ENCODE measurements around the gene FRMD4A.
A peak's percentile ranks its signal among the peaks of the same experiment; 100 is the strongest.
"Not testable (repeated sequence)": the region's sequence is repeated elsewhere in the genome, so short reads cannot be mapped to it uniquely, and the experiment has no call there.

Gene FRMD4A

DNA sequence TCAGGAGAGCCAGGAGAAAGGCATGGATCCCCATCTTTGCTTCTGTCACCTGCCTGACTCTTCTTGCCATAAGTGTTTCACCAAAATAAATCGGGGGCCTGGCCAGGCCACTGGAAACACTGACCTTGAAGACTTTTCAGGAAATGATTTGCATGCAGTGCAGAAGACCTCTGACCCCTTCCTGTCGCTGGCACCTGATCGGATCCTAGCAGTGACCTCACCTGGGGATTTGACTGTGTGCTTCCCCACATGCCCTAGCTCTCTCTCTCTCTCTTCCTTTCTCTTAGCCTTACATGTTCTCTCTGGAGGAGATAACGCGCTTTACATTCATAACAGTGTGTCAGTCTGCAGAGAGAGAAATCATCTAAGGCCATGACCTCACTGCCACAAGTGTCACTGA, 500.9 kb downstream of the FRMD4A start:
- DNase-seq: no peak

DNA sequence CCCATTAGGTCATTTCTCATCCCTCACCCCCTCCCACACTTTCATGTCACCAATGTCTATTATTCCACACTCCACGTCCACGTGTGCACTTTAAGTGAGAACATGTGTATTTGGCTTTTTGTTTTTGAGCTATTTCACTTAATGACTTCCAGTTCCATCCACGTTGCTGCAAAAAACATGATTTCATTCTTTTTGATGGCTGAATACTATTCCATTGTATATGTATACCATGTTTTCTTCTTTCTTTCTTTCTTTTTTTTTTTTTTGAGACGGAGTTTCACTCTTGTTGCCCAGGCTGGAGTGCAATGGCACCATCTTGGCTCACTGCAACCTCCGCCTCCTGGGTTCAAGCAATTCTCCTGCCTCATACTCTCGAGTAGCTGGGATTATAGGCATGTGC, 502.4 kb downstream of the FRMD4A start:
- DNase-seq: not testable (repeated sequence)

DNA sequence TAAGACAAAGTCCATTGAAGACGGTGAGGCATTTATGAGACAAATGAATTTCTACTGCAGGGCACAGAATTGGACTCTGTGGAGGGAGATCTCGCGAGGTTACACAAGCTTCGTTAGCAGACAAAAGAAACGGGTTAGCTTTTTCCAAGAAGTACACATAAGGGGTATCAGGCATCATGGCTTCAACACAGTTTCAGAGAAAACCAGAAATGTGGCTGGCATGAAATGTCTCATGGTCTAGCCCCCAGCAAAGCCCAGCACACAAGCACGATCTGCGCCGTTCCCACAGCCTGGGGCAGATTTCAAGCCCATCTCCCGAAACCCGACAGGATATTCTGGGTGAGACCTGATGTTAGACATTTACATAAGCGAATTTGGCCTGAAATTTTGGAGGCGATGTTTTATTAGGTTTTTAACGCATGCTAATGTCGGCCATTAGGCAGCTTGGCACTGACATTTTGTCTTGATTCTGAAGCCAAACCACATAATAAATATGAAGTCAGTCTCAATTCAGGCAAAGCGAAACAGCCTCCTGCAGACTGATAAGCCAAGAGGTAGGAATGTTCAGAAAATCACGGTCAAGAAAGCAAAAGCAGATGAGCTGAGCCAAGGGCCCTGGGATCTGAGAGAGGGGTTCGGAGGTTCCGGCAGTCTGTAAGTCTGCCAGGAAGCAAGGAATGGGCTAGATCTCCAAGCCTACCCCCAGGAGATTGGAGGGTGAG, 503.5 kb downstream of the FRMD4A start:
- no peak for DNase-seq

DNA sequence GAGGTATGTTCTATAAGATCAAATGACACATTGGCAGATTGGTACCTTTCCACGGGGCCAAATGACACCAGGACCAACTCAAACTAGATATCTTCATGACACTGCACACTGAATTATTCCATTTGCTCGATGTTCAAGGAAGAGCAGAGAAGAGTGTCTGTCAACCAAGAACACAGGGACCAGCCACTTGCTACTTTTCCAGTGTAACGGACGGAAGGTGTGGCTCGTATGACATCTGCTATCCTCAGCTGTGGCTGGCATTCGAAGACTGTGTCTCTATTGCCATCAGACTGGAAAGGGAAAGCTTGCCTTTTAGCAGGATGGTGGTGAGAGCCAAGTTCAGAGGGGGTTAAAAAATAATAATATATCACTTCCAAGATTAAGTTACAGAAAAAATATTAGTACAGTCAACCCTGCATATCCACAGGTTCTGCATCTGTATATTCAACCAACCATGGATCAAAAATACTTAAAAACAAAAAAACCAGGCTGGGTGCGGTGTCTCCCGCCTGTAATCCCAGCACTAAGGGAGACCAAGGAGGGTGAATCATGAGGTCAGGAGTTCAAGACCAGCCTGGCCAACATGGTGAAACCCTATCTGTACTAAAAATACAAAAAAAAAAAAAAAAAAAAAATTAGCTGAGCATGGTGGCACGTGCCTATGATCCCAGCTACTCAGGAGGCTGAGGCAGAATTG, 506.9 kb downstream of the FRMD4A start:
- no peak for DNase-seq

DNA sequence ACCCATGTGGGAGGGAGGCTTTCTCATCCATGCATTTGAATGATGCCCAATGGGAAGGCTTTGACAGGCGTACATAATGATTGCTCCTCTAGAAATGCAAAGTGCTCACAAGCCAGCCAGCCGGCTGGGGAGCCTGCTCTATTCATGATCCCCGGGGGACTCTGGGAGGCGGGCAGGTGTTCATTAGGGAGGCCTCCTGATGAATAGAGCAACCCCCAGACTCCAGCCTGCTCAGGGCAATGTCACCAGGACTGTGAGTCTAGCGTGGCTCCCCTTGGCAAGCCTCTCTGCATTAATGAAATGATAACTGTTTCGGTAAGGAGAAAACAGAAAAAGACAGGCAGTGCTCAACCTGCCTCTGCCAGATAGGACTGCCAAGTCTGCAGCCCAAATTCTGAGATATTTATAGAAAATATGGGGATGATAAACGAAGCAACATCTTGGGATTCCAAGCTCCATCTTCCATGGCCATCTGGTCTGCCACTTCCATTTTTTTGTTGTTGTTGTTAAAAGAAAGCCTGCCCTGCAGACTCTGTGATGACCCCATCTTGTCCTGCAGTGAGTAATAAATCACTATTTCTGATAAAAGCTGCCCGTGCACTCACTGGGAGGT, 507.5 kb downstream of the FRMD4A start:
- no peak for DNase-seq

DNA sequence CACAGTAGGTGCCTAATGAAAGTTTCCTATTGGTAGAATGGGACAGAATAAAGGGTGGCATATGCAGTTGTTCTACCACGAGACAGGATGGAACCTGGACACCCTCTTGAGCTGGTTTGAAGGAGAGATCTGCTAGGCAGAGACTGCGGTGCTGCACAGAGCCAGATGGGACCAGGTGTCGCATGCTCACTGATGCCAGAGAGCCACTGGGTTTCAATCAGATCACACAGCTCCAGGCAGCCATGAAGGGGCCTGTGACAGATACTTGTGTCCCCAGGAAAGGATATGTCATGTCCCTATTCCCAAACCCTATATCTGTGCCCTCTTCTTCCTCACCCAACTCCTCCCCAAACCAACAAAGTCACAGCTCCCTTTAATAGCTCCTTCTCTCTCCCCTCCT, 508.2 kb downstream of the FRMD4A start:
- DNase-seq: no peak

DNA sequence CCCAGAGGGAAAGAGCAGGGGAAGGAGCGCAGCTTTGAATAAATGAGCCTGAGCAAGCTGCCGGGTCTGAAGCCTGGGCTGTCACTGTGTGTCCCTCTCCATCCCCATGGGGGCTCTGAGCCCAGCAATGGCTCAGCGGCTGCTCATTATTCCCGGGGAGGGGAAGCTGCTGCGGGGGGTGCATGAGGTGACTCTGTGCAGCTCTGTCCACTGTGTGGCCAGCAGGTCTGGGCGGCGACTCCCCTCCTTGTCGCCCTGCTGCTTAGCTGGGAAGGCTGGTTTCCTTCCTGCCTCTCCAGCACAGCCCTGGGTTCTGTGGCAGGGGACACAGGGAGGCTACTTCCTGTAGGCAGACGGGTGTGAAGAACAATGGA, 509.8 kb downstream of the FRMD4A start:
- DNase-seq: no peak

DNA sequence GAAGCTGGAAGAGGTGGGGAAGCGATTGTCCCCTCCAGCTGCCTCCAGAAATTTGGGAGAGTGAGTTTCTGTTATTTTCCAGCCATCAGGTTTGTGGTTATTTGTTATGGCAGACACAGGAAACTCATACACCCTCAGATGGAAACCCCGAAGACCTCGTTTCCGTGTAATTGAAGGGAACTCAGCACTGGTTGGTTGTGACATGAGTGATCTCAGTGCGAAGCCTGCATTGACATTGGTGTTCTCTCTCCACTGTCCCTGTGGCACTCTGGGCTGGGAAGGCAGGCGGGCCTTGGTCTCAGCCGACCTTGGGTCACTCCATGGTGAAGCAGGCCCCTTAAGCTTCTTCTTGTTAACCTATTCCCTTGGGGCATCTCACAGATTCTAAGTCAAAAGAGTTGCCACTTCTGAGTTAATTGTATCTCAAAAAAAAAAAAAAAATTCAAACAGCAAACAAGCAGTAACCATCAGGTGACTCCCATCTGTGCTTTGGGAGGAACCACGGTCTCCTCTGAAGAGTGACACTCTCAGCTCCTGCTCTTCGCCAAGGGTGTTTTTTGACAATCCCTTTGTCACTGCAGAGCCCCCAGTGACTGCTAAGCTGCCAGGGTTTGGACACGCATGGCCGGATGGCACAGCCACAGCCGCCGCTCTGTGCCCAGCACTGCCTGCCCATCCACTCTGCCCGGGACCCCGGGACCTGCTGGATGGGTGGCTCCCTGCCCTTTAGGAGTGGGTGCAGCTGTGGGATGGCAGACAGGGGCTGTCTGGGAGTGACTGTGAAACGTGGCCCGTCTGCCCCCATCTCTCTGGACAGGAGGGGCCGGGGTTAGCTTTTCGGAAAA, 510.4 kb downstream of the FRMD4A start:
- DNase-seq: no peak

DNA sequence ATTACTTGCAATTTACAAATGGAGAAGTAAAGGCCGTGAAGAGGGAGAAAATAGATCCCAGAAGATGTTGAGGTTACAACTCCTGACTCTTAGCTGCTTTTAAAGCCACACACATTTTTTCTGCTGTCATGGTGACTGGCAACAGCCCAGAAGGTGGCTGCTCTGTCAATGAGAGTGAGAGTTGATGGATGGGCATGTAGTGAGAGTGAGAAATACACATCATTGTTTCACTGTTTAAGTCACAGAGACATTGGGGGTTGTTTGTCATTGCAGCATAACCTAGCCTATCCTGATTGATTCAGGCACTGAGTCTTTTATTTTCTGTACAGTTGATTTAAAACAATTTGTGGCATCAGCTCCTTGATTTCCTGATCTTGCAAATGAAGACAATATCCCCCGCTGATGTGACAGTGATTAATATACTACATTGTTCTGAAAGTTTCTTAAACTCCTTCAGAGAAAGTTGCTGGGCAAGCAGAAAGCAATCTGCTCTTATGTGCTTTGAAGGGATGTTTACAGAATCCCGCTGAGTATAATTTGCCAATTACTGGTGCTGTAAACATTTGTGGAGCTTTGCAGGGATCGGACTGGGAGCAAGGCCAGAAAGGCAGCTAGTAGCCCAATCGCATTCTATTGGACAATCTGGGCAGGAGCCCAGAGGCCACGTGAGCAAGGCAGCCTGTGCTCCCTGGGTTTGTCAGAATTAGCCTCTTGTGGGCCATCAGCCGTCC, 514.4 kb downstream of the FRMD4A start:
- DNase-seq: peak; percentile 29

DNA sequence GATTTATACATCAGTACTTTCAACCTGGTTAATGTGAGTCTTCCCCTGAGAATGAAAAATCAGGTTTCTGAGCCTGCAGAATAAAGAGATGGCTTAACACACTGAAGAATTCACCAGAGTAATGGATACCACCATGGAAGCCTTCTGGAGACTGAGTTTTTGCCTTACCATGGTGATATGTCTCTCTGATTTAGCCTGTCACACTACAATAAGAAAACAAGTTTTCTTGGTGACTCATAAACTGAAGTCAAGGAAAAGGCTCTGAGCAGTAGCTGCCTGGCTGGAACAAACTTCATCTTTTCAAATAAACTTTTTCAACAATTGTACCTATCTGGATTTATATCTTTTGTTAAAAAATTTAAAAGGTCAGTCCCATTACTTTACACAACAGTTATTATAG, 515.0 kb downstream of the FRMD4A start:
- no peak for DNase-seq

DNA sequence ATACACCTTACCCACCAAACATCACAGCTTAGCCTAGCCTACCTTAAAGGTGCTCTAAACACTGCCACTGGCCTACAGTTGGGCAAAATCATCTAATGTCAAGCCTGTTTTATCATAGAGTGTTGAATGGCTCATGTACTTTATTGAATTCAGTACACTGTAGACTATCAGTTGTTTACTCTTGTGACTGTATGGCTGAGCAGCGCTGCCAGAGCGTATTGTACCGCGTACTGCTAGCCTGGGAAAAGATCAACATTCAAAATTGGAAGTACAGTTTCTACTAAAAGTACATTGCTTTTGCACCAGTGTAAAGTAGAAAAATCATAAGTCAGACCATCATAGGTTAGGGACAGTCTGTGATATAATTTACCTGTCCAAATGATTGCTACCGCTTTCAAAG, 517.2 kb downstream of the FRMD4A start:
- no peak for DNase-seq

DNA sequence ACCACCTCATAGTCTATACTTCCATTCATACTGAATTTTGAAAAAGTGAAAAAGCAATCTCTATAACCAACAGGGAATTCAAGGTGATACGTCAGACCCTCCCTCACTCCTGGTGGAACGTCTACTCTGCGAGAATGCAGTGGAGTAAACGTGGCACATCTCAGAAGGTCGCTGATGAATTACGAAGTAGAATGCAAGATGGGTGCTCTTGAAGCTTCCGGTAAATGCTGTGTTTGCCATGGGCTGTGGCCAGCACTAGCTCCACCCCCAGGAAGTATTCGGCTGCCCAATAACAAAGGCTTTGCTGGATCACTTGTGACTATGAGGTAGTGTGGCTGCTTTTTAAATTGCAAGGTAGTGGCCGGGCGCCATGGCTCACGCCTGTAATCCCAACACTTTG, 517.9 kb downstream of the FRMD4A start:
- no peak for DNase-seq

DNA sequence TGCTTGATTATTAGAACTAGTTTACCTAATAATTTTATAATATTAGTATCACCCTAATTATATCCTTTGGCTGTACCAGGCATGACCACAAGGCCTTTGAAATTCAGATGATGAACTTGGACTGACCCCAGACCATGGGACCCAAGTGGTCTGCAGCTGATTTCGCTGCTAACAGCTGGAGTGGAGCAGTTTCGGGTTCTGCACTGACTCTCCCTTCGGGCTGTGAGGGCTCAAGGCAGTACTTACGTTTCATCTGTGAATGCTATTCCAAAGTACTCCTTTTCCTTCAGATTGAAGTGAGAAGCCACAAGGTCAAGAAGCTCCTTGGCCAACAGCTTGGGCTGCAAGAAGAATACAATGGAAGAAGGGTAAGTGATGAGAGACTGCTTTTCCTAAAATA, 520.2 kb downstream of the FRMD4A start:
- DNase-seq: no peak

DNA sequence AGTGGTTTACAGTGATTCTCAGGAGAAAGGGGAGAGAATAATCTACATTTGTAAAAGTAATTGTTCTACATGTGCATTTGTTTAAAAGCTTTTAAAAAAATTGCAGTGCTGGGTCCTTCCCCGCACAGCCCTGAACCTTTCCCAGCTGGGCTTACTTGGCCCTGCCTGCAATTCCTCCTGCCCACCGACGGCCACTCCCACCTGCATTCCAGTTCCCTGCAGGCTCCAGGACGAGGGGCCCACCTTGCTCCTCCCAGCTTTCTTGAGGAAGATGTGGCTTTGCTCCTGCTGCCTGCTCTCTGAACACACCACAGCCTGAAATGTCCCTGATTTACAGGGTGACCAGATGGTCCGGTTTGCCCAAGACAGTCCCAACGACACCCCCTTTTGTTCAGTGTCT, 521.3 kb downstream of the FRMD4A start:
- no peak for DNase-seq

DNA sequence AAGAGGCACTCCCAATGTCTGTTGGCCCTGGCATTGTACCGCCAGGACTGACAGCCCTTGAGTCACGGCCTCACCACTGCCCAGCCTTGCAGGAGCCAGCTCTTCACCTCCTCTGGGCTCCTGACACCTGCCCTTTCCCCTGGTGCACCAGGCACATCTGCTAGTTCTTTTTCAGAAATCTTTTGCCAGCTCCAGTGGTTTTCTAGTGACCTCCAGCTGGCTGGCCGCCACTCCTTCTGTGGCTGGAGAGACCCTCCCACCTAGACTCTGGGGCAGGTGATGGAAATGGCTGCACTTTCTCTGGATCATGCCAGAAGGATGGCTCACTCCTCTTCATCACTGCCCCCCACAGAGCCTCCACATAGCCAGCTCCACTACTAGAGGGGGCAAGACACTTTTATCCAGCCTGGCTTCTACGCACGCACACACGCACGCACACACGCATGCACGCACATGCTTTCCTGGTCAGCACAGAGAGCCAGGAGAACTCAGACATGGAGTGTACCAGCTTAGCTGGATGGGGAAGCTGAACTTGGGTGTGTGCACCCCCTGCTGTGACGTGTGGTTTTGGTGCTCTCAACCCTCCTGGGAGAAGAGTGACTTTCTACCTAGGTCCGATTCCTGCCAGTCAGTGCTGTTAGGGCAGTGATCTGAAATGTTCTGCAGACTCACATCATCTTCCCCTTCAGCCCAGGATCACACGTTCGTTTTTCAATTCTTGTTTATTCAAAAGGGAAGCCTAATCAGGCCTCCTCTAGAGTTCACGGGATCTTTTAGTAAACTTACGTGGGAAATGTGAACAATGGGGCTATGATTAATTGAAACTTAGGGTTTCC, 522.0 kb downstream of the FRMD4A start:
- DNase-seq: peak; percentile 48

DNA sequence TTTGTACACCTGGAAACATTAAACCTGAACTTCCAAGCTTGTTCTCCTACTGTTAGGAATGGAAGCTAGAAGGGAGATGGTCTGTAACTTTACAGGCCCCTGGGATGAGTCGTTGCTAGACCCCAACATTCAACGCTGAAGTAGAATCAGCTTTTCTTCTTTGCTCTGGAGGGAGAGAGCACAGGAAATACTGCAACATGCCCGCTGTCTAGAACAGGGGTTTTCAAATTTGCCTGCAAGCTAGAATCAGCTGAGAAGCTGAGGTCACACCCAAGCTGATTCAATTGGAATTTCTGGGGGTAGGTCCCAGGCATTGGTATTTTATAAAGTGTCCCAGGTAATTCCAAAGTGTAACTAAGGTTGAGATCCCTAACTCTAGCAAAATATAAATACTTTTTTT, 524.3 kb downstream of the FRMD4A start:
- DNase-seq: no peak

DNA sequence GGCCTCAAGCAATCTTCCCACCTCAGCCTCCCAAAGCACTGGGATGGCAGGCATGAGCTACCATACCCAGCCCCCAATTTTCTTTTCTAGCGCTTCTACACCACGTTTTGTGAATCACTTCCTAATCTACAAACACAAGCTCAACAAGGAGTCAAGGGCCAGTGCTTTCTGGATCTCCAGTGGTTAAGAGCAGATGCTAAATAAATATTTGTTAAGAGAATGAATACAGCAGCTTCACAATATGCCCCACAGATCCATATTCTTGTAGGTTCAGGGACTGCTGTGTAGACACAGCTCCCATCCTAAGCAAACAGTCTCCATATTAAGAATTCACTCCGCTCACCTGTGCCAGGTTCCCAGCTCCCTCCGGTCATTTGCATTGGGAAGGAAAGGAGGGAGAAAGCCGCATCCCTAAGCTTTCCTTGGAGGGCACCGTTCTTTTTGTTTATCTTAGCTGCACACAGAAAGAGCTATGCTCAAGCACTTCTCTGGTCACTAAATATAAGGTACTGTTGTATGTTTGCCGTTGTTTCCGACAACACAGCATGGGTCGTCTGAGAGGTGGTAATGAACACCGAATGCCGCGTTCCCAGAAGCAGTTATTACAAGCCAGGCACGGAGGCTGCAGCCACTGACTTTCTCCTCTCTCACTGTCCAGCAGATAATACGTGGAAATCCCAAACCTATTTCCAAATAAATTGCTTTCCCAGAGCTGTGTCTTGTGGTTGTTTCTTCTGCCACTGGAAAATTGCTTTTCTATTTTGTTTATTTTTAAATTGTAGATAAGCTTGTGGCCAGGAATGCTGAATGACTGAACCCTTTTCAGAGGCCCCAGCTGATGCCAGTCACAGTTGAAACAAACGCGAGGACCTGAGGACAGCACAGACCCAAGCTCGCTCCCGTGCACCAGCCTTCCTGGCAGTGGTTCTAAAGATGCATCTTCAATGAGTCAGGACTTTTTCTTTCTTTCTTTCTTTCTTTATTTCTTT, 526.9 kb downstream of the FRMD4A start:
- peak; percentile 89 for DNase-seq

DNA sequence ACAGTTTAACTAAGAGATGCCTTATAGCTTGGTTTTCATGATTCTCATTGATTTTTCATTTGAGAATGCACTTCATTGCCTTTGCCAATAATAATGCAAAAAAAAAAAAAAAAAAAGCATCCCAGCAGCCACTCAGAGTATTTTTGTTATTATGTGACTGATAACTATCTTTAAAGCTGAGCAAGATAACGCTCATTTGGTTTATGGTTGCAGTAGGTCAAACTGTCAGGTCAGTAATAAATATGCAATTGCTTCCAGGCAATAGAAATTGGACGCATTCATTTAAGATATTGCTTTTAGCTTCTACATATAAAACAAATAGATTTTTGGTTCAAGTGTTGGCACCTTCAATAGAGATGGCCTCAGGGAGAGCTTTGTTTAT, 528.8 kb downstream of the FRMD4A start:
- DNase-seq: no peak

DNA sequence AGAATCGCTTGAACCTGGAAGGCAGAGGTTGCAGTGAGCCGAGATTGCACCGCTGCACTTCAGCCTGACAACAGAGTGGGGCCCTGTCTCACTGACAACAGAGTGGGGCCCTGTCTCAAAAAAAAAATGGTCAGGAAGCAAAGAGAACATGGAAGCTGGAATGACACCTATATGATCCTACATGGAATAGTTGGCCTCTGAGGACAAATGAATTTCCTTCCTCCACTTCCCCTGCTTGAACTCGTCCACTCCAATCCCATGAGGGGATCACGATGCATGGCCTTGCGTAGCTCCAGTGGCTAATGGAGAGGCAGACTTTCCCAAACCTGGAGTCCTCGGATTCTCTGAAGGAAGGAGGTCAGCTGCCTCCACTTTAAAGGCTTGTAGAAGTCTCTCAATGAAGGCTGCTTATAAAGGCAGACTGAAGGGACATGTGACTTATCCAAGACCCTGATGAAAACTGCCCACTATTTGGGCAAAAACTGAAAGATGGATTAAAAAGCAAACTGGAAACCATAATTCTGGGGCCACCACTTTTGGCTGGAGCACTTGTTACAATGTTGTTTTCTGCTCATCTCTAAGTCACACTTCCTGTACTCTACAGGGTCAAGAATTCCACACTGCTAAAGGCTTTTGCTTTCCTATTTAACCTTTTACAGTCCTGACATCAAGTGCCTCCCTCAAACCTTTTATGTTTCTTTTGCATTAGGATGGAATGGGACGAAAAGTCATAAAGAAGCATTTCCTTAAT, 529.4 kb downstream of the FRMD4A start:
- no peak for DNase-seq

DNA sequence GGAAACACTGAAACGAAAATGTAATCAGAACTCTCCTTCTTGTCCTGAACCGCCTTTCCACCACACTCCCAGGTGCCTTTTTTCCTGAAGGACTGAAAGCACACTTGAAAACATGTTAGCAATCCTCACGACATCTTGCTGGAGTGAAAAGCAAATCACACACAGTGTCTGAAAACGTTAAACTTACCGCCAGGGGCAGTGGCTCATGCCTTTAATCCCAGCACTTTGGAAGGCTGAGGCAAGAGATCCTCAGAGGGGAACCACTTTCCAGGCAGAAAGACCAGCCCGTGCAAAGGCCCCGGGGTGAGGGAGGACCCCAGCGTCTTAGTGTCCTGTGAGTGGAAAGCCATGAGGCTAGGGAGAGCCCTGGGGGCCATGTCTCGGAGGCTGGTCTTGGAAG, 533.6 kb downstream of the FRMD4A start:
- DNase-seq: no peak

Data from NCI-H2029 treated with DMSO at 0.1 percent for 48 hours (cell line).